HG03095 (cell line): Measurements from ENCODE around the gene KLHL21.

Experiments used
- ATAC-seq: cut with Tn5 transposase; IDR thresholded peaks from one replicate; pipeline ENCODE4 v1.9.1; 2021; ENCODE audit warnings: moderate library complexity; ENCODE audit not compliant: unreplicated experiment

The KLHL21 gene

GRCh38 chr1:6625584-6626149, 23.0 kb upstream of the KLHL21 start:
- ATAC-seq, result no peak

GRCh38 chr1:6624710-6625583, 22.3 kb upstream of the KLHL21 start, which contains the start of gene THAP3:
Gene THAP3 (plus strand): TSS chr1:6624868. CDS start chr1:6625219, 351 bp downstream.
- peak; percentile 74 for ATAC-seq

- no peak for ATAC-seq
These were observed 20.7 kb upstream of the KLHL21 start for GRCh38 chr1:6623269-6623965.

GRCh38 chr1:6622396-6623152, 19.9 kb upstream of the KLHL21 start:
- no peak for ATAC-seq

- no peak for ATAC-seq
These were observed 19.0 kb upstream of the KLHL21 start for GRCh38 chr1:6621429-6622391.

- no peak for ATAC-seq
These were observed 16.4 kb upstream of the KLHL21 start for GRCh38 chr1:6619045-6619444.

GRCh38 chr1:6614929-6615785, 12.5 kb upstream of the KLHL21 start:
- no peak for ATAC-seq

- ATAC-seq, result no peak
These were observed 11.6 kb upstream of the KLHL21 start for GRCh38 chr1:6614019-6614928.

- ATAC-seq, result peak; percentile 88
These were observed 10.8 kb upstream of the KLHL21 start, which contains the start of gene PHF13 for GRCh38 chr1:6613361-6614018. Gene PHF13 (plus strand): TSS chr1:6613731. CDS start chr1:6614067, 336 bp downstream.

- ATAC-seq, result peak; percentile 26
These were observed 10.1 kb upstream of the KLHL21 start for GRCh38 chr1:6612641-6613360.

- no peak for ATAC-seq
These were observed 1.4 kb upstream of the KLHL21 start for GRCh38 chr1:6603915-6604558.

- peak; percentile 20 for ATAC-seq
These were observed 707 bp upstream of the KLHL21 start for GRCh38 chr1:6603238-6603914.

GRCh38 chr1:6601923-6602668, 573 bp downstream of the KLHL21 start:
- peak; percentile 20 for ATAC-seq

GRCh38 chr1:6601049-6601922, 1.4 kb downstream of the KLHL21 start:
- peak; percentile 26 for ATAC-seq
